ENCODE measurements around the gene SEZ6.

Gene SEZ6

DNA sequence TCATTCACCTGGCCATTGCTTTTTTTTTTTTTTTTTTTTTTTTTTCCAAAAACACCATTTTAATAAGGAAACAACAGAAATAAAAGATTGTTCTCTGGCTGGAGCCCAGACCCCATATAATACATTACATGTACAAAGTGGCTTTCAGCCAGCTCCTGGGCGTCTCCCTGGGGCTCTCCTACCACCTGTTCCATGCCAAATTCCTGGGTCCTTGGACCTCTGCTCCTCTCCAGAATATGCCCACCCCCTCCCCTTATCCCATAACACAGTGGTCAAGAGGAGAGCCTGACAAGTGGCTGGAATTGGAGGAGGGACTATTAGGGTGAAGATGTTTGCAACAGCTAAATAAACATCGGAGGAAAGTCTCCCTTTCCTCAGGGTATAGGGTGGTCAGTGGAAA lies 50.9 kb downstream of the SEZ6 start:
- FAIRE-seq (no peak), DNase-seq (ENCODE audit: insufficient read length, low spot score) (no peak)
- TF ChIP-seq, protein P1, sequence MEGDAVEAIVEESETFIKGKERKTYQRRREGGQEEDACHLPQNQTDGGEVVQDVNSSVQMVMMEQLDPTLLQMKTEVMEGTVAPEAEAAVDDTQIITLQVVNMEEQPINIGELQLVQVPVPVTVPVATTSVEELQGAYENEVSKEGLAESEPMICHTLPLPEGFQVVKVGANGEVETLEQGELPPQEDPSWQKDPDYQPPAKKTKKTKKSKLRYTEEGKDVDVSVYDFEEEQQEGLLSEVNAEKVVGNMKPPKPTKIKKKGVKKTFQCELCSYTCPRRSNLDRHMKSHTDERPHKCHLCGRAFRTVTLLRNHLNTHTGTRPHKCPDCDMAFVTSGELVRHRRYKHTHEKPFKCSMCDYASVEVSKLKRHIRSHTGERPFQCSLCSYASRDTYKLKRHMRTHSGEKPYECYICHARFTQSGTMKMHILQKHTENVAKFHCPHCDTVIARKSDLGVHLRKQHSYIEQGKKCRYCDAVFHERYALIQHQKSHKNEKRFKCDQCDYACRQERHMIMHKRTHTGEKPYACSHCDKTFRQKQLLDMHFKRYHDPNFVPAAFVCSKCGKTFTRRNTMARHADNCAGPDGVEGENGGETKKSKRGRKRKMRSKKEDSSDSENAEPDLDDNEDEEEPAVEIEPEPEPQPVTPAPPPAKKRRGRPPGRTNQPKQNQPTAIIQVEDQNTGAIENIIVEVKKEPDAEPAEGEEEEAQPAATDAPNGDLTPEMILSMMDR (IDR thresholded peaks at IDR 0.05; ENCODE audit: insufficient read depth, missing control alignments) = no peak

DNA sequence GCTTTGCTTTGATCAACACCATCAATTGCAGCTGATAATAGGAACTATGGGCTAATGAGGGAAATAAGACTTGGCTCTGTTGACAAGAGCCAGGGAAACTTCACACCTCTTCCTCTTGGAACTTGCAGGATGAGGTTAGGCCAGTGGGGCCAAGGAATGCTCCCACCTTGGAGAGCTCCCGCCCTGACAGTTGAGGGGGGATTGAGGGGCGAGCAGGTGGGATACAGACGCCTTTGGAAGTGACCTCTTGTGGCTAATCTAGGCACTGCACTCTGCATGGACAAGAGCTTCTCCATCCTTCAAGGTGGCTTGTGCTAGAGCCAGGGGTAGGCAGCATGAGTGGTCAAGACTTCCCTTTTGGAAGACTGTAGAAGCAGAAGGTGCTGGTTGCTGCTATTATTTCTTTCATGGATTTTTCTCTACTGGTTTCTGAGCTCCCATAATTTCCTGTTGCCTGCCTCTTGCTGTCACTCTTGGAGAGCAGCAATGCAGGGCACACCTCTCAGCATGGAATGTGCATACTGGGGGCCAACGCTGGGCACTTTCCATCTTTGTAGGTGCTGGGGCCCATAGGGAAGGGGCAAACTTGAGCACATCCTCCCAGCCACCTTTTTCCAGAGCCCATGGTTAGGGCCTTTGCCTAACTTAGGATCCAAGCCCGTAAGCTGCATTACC lies 52.3 kb downstream of the SEZ6 start:
- FAIRE-seq (no peak), DNase-seq (ENCODE audit: insufficient read length, low spot score) (no peak)
- TF ChIP-seq, protein P1 (IDR thresholded peaks at IDR 0.05; ENCODE audit: insufficient read depth, missing control alignments) = peak; percentile 69

DNA sequence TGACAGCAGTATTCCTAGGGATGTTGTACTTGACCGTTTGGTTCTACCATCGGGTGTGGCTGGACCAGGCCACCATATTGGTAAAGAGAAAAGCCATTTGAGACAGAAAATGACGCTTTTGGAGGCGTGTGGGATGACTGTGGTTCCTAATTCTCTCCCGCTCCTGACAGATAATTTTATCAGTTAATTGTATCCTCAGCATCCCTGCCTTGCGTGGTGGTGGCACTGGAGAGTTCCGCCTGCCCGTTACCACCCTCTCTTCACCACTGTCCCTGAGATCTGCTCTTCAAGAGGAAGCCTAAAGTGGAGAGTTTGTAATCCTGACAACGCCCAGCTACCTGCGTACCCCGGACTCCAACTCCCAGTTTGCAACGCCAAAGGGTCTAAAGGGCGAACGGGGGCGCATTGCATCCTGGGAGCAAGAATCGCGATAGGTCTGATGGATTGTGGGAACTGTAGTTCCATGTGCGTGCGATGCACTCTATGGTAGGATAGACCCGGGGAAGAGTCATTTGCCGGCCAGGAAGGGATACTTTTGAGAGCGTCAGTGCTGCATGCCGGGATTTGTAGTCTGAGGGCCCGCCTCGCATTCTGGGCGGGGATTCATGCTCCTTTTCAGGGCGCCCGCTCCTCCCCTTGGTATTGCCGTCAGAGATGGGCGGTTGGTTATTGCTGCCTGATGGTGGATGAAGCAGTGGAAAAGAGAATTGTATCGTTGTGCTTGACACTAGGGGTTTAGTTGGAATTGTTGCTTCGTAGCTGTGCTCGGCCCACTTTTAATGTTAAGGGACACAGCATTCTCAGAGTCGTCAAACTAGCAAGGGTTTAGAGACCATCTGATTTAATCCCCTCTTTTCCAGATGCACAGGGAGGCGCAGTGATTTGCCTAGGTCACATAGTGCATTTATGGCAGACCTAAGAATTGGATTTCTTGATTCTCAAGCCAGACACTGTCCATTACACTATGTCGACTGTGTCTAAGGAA lies 53.5 kb downstream of the SEZ6 start:
- FAIRE-seq (peak; percentile 93), DNase-seq (ENCODE audit: insufficient read length, low spot score) (no peak)
- TF ChIP-seq, protein P1 (IDR thresholded peaks at IDR 0.05; ENCODE audit: insufficient read depth, missing control alignments) = peak; percentile 3

DNA sequence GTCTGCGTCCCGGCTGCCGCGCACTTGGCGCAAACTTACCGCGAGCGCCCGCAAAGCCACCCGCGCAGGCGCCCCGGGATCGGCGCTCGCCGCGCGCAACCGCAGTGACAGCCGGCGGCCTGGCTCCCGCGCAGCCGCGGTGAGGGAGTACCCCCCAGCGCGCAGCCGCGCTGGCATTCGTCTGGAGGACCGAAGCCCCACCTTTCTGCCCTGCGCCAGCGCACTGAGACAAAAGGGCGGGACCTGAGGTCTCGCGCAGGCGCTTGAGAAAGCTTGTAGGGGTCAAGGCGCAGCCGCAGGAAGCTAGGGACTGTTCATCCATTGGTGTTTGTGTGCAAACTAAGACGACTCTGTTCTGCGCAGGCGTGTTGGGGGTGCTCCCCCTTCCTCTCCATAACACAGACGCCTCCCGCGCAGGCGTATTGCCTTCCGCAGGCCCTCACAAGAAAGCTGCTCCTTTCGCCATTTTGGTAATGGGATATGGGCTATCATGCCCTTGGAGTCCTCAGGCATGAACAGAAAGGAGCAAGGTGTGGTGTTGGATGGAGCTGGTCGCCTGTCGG lies 54.3 kb downstream of the SEZ6 start, which contains the start of gene PHF12:
TSS of gene PHF12 (minus strand) at position 91 of the 563 bp plus-strand sequence. CDS start 558 bp downstream, outside the sequence.
- TF ChIP-seq, protein P1 (IDR thresholded peaks at IDR 0.05; ENCODE audit: insufficient read depth, missing control alignments) = no peak
- FAIRE-seq = no peak
- DNase-seq (ENCODE audit: insufficient read length, low spot score) = no peak

DNA sequence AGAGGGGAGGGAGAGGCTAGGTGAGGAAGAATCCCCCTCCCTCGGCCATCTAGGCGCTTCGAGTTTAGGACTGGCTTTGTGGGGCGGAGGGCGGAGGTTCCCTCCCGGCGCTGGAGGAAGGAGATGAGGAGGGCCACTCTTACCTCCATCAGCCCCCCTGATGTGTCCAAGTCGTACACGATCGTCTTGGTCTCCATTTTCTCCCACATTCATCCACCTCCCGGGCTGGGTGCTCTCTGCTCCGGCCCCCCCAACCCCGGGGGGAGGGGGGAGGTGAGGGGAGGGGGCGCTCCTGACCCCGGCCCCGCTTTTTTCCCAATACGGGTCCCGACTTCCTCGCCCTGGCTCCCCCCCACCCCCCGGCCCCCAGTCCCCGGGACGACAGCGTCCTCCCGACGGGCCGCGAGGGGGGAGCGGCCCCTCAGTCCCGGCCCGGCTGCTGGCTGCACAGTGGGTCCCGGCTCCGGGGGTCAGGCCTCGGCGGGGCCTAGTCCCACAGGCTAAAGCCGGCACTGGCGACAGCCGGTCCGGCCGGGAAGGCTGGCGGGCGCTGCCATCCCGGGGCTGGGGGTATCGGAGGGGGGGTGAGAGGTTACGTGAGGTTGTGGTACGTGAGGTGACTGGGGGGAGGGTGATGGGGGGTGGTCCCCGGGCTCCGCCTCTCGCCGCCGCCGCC lies 54.9 kb downstream of the SEZ6 start:
- FAIRE-seq (no peak), DNase-seq (ENCODE audit: insufficient read length, low spot score) (no peak)
- TF ChIP-seq, protein P1 (IDR thresholded peaks at IDR 0.05; ENCODE audit: insufficient read depth, missing control alignments) = no peak

DNA sequence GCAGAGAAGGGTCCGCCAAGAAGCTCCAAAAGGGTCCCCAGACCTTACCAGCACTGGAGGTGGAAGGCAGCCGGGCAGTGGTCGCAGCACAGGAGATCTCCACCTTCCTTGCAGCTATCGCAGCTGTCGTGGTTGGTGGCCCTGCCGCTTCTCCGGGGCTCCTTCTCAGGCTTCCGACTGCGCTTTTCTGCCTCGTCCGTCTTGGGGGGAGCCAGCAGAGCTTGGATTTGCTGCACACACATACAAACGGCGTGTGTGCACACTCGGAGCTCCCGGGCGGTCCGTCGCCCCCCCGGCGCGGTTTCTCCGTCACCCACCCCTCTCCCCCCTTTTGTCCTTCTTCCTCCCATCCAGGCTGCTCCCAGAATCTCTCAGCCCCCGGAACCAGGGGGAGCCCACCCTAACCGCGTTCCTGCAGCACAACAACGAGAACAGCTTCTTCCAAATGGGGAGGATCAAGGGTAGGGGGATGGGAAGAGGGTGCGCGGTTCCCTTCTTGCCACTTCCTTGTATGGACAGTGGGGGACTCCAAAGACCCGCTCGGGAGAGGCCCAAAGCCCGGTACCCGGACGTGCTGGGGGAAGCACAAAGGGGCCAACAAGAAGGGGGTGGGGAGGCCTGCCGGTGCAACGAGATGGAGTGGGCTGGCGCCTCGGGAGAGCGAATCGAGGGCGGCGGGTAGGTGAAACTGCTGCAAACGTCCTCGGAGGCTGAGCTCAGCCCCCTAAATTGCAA lies 55.6 kb downstream of the SEZ6 start:
- TF ChIP-seq, protein P1 (IDR thresholded peaks at IDR 0.05; ENCODE audit: insufficient read depth, missing control alignments) = no peak
- FAIRE-seq (no peak), DNase-seq (ENCODE audit: insufficient read length, low spot score) (no peak)

All from D721Med (cell line).